Neutrophil (primary cell): ENCODE data around the gene TSEN2.
"Not testable (repeated sequence)": the region's sequence is repeated elsewhere in the genome, so short reads cannot be mapped to it uniquely, and the experiment has no call there.

ENCODE experiments used
- H3K27ac ChIP-seq: fragments of 200-600 bp; sonication (generic); 2 replicates; pipeline ENCODE4 v1.5.1; 2016; ENCODE audit warnings: mild to moderate bottlenecking, moderate library complexity
- H3K27me3 ChIP-seq: fragments of 200-600 bp; sonication (generic); 2 replicates; pipeline ENCODE4 v1.6.0; 2016; ENCODE audit warnings: mild to moderate bottlenecking
- H3K36me3 ChIP-seq: fragments of 200-600 bp; sonication (generic); 2 replicates; pipeline ENCODE4 v1.5.1; 2017
- H3K4me1 ChIP-seq, 2 experiments: fragments of 200-600 bp in 1 of 2; sonication (generic) in 1 of 2; 1 replicate in 1 of 2; 2 replicates in 1 of 2; pipeline versions ENCODE4 v1.5.1 to v1.6.1; 2013 to 2016; ENCODE audit warnings: low read depth in 1 of 2, low read length in 1 of 2, mild to moderate bottlenecking in 1 of 2, moderate library complexity in 1 of 2; ENCODE audit not compliant: control insufficient read depth in 1 of 2, insufficient read depth in 1 of 2
- H3K4me3 ChIP-seq, 2 experiments: fragments of 200-600 bp in 1 of 2; sonication (generic) in 1 of 2; 1 replicate in 1 of 2; 2 replicates in 1 of 2; pipeline ENCODE4 v1.5.1; 2013 to 2016; ENCODE audit warnings: low read depth in 1 of 2, low read length in 1 of 2, mild to moderate bottlenecking in 1 of 2, moderate library complexity in 1 of 2
- H3K9me3 ChIP-seq: fragments of 200-600 bp; sonication (generic); 2 replicates; pipeline ENCODE4 v1.5.1; 2016
- CTCF ChIP-seq: fragments of 200-600 bp; sonication (generic); IDR thresholded peaks from 2 replicates; pipeline ENCODE4 v1.5.1; 2016; ENCODE audit warnings: antibody characterized with exemption

TSEN2 gene

GRCh38 chr3:12444582-12445471 lies 39.5 kb upstream of the TSEN2 start:
- no peak for TF ChIP-seq CTCF
- Histone ChIP-seq H3K4me3 (no peak overlapping the region), H3K9me3 (no peaks in the 10 kb centered on the region), H3K36me3 (no peaks in the 10 kb centered on the region), H3K27ac (no peak overlapping the region), H3K27me3 (peaks cover 47% of the 10 kb centered on the region), H3K4me1 (no peaks in the 10 kb centered on the region)

GRCh38 chr3:12445523-12446240 lies 38.6 kb upstream of the TSEN2 start:
- no peaks in the 10 kb centered on the region for H3K36me3 ChIP-seq
- H3K4me1 ChIP-seq = no peaks in the 10 kb centered on the region
- no peak overlapping the region for H3K27ac ChIP-seq
- H3K4me3 ChIP-seq = no peak overlapping the region
- no peak for TF ChIP-seq CTCF
- H3K27me3 ChIP-seq = peaks cover 47% of the 10 kb centered on the region
- H3K9me3 ChIP-seq = no peaks in the 10 kb centered on the region

GRCh38 chr3:12446298-12446697 lies 38.0 kb upstream of the TSEN2 start:
- Histone ChIP-seq H3K36me3 (no peaks in the 10 kb centered on the region), H3K27ac (no peak overlapping the region), H3K27me3 (peaks cover 47% of the 10 kb centered on the region), H3K9me3 (no peaks in the 10 kb centered on the region), H3K4me1 (peaks cover 0 to 6% of the 10 kb centered on the region in 2 experiments), H3K4me3 (no peak overlapping the region)
- no peak for TF ChIP-seq CTCF

GRCh38 chr3:12447075-12447474 lies 37.2 kb upstream of the TSEN2 start:
- Histone ChIP-seq H3K9me3 (no peaks in the 10 kb centered on the region), H3K36me3 (no peaks in the 10 kb centered on the region), H3K27me3 (peaks cover 44% of the 10 kb centered on the region), H3K27ac (no peak overlapping the region), H3K4me3 (no peak overlapping the region), H3K4me1 (peaks cover 0 to 14% of the 10 kb centered on the region in 2 experiments)
- TF ChIP-seq CTCF = no peak

- H3K9me3 ChIP-seq, H3K36me3 ChIP-seq, H3K4me3 ChIP-seq: not testable (repeated sequence)
- peaks cover 28% of the 10 kb centered on the region for H3K27me3 ChIP-seq
- peaks cover 9 to 15% of the 10 kb centered on the region in 2 experiments for H3K4me1 ChIP-seq
- H3K27ac ChIP-seq = peak overlapping the region; percentile 25
These were observed 35.7 kb upstream of the TSEN2 start for GRCh38 chr3:12448404-12449202.
